GM23338 (cell line): ENCODE data around the gene PTPRA. TPM values are rescaled to one million over a fixed set of nuclear protein-coding genes. Genes with fewer than 3 reads are reported as not detected.

Experiments used
- ATAC-seq: fragments of 200-7000 bp; cut with Tn5 transposase; 3 replicates; pipeline ENCODE4 v1.9.1; 2020
- DNase-seq: peaks from one replicate; pipeline ENCODE4 v3.0.0-alpha.2; 2015; ENCODE audit warnings: low spot score
- H2AFZ ChIP-seq: fragments of 200-600 bp; sonication (generic); 2 replicates; pipeline ENCODE4 v1.8.0; 2016; ENCODE audit warnings: antibody characterized with exemption, mild to moderate bottlenecking, moderate library complexity
- H3F3A ChIP-seq: fragments of 200-600 bp; sonication (generic); replicated peaks from 2 replicates; pipeline ENCODE4 v1.8.0; 2017; ENCODE audit warnings: antibody characterized with exemption, mixed run types, low read depth
- H3K27ac ChIP-seq: fragments of 200-600 bp; sonication (generic); 2 replicates; pipeline ENCODE4 v1.6.1; 2016; ENCODE audit warnings: low read depth
- H3K27me3 ChIP-seq: fragments of 200-600 bp; sonication (generic); 2 replicates; pipeline ENCODE4 v1.8.0; 2016; ENCODE audit warnings: mild to moderate bottlenecking, mixed run types, moderate library complexity; ENCODE audit not compliant: insufficient read depth
- H3K36me3 ChIP-seq: fragments of 200-600 bp; sonication (generic); 2 replicates; pipeline ENCODE4 v1.8.0; 2016; ENCODE audit warnings: mild to moderate bottlenecking; ENCODE audit not compliant: insufficient read depth
- H3K4me1 ChIP-seq: fragments of 200-600 bp; sonication (generic); 2 replicates; pipeline ENCODE4 v1.8.0; 2016; ENCODE audit warnings: mild to moderate bottlenecking, moderate library complexity; ENCODE audit not compliant: insufficient read depth
- H3K4me2 ChIP-seq: fragments of 200-600 bp; sonication (generic); 2 replicates; pipeline ENCODE4 v1.7.1; 2017; ENCODE audit warnings: mixed run types
- H3K4me3 ChIP-seq: fragments of 200-600 bp; sonication (generic); 2 replicates; pipeline ENCODE4 v1.6.1; 2016; ENCODE audit warnings: mixed run types
- H3K79me2 ChIP-seq: fragments of 200-600 bp; sonication (generic); replicated peaks from 2 replicates; pipeline ENCODE4 v1.8.0; 2017; ENCODE audit warnings: mild to moderate bottlenecking; ENCODE audit not compliant: insufficient read depth
- H3K9me2 ChIP-seq: fragments of 200-600 bp; sonication (generic); 2 replicates; pipeline ENCODE4 v1.8.0; 2017; ENCODE audit not compliant: insufficient read depth
- H4K20me1 ChIP-seq: fragments of 200-600 bp; sonication (generic); replicated peaks from 2 replicates; pipeline ENCODE4 v1.8.0; 2017; ENCODE audit warnings: mild to moderate bottlenecking; ENCODE audit not compliant: insufficient read depth
- H3K27ac Mint-ChIP-seq: 2 replicates; pipeline ENCODE4 v1.8.0; 2020; ENCODE audit warnings: inconsistent platforms, mild to moderate bottlenecking, moderate library complexity, mixed read lengths
- H3K27me3 Mint-ChIP-seq: 3 replicates; pipeline ENCODE4 v1.8.0; 2022; ENCODE audit warnings: low read depth, mild to moderate bottlenecking, moderate library complexity, mixed read lengths, inconsistent platforms; ENCODE audit not compliant: insufficient read depth, poor library complexity
- H3K36me3 Mint-ChIP-seq: 3 replicates; pipeline ENCODE4 v1.8.0; 2021; ENCODE audit warnings: low read depth, mild to moderate bottlenecking, inconsistent platforms, moderate library complexity, mixed read lengths
- H3K4me1 Mint-ChIP-seq: 3 replicates; pipeline ENCODE4 v1.8.0; 2020; ENCODE audit warnings: mild to moderate bottlenecking, inconsistent platforms, mixed read lengths
- H3K4me3 Mint-ChIP-seq: 3 replicates; pipeline ENCODE4 v1.8.0; 2021; ENCODE audit warnings: moderate library complexity, mild to moderate bottlenecking, inconsistent platforms, mixed read lengths
- H3K9me3 Mint-ChIP-seq: 3 replicates; pipeline ENCODE4 v1.8.0; 2020; ENCODE audit warnings: moderate library complexity, mild to moderate bottlenecking, inconsistent platforms, mixed read lengths
- CREB1 ChIP-seq: fragments of 250-450 bp; sonication (Bioruptor Pico); IDR thresholded peaks from 2 replicates; pipeline ENCODE4 v1.5.0; 2020; ENCODE audit warnings: low read depth, mild to moderate bottlenecking, moderate library complexity
- CTCF ChIP-seq, 2 experiments: fragments of 200-600 bp in 1 of 2; sonication (generic) in 1 of 2; conservative IDR thresholded peaks; 2 replicates each; pipeline versions ENCODE4 v1.5.1 to v1.6.1; 2016 to 2017; ENCODE audit warnings: antibody characterized with exemption in 2 of 2, low read depth in 2 of 2, mild to moderate bottlenecking in 2 of 2, moderate library complexity in 1 of 2
- ETS1 ChIP-seq: IDR thresholded peaks from 2 replicates; pipeline ENCODE4 v1.6.1; 2016; ENCODE audit warnings: antibody characterized with exemption
- EZH2phosphoT487 ChIP-seq: fragments of 200-600 bp; sonication (generic); IDR thresholded peaks from one replicate; pipeline ENCODE4 v1.8.1; 2018; ENCODE audit warnings: antibody characterized with exemption; ENCODE audit not compliant: unreplicated experiment
- JUNB ChIP-seq: IDR thresholded peaks from one replicate; pipeline ENCODE4 v1.6.1; 2016; ENCODE audit warnings: antibody characterized with exemption; ENCODE audit not compliant: unreplicated experiment
- NANOG ChIP-seq: IDR thresholded peaks from 2 replicates; pipeline ENCODE4 v1.6.1; 2016; ENCODE audit warnings: antibody characterized with exemption, borderline replicate concordance
- ZNF114 ChIP-seq: fragments of 250-450 bp; sonication (Bioruptor Pico); IDR thresholded peaks from 2 replicates; pipeline ENCODE4 v1.5.0; 2020; ENCODE audit warnings: mild to moderate bottlenecking, moderate library complexity
- ZNF331 ChIP-seq: fragments of 250-450 bp; sonication (Bioruptor Pico); IDR thresholded peaks from 2 replicates; pipeline ENCODE4 v1.5.0; 2020; ENCODE audit warnings: low read depth, mild to moderate bottlenecking, moderate library complexity
- ZNF462 ChIP-seq: fragments of 250-450 bp; sonication (Bioruptor Pico); IDR thresholded peaks from 2 replicates; pipeline ENCODE4 v1.5.0; 2020; ENCODE audit warnings: mild to moderate bottlenecking, moderate library complexity
- polyA plus RNA-seq: library from polyadenylated mRNA; unstranded; fragments of >200 nt; fragmentation: Nextera tagmentation; extraction: Ambion mirVana; gene quantifications from 2 replicates; pipeline ENCODE4 v1.2.1, GENCODE V29; 2016
- total RNA-seq: library from RNA; depleted of rRNA; stranded (reverse); fragments of >200 nt; shearing (Covaris generic); gene quantifications from 2 replicates; pipeline ENCODE4 v1.2.3, GENCODE V29; 2014

Gene PTPRA
- total and polyA plus RNA-seq, 2 experiments from 2014 or later: 37.8 to 39.3 TPM

- TF ChIP-seq ZNF462 (CRISPR knock-in tag) (no peak), NANOG (no peak), ETS1 (no peak)
These were observed 137.9 kb downstream of the PTPRA start (continued) for GRCh38 chr20:3010985-3011723.

- no peak for ATAC-seq
- peaks cover 42% of the 10 kb centered on the region for H3K36me3 Mint-ChIP-seq
- peaks cover 2% of the 10 kb centered on the region for H3K27me3 Mint-ChIP-seq
- Histone ChIP-seq H3K4me2 (no peak overlapping the region), H3F3A (no peaks in the 10 kb centered on the region), H3K79me2 (no peaks in the 10 kb centered on the region), H3K4me3 (no peak overlapping the region), H3K36me3 (peaks cover 24% of the 10 kb centered on the region), H3K27ac (no peak overlapping the region), H4K20me1 (peaks cover 5% of the 10 kb centered on the region; the same call in 1 of the 2 replicates), H3K9me2 (no peaks in the 10 kb centered on the region), H2AFZ (no peak overlapping the region), H3K27me3 (no peaks in the 10 kb centered on the region), H3K4me1 (no peaks in the 10 kb centered on the region)
- H3K27ac Mint-ChIP-seq: no peak overlapping the region
- H3K9me3 Mint-ChIP-seq: no peaks in the 10 kb centered on the region
- DNase-seq: no peak
- no peaks in the 10 kb centered on the region for H3K4me1 Mint-ChIP-seq
- H3K4me3 Mint-ChIP-seq: no peak overlapping the region
- TF ChIP-seq CREB1 (CRISPR knock-in tag) (no peak), JUNB (no peak), NANOG (no peak), ETS1 (no peak), ZNF331 (CRISPR knock-in tag) (no peak), ZNF114 (CRISPR knock-in tag) (no peak), CTCF (conservative IDR thresholded peaks at IDR 0.05; ENCODE audit: low read depth in 2 of 2) (no peak), EZH2phosphoT487 (no peak)
These were observed 138.5 kb downstream of the PTPRA start for GRCh38 chr20:3011752-3012151.
